Fibroblast of pulmonary artery (primary cell): ENCODE measurements around the gene CLSTN2.

Experiments
- DNase-seq: peaks from one replicate; pipeline ENCODE4 v3.0.0-alpha.2; 2010; ENCODE audit warnings: low read depth
- H3K4me3 ChIP-seq: replicated peaks from 2 replicates; pipeline ENCODE4 v1.5.1; 2011; ENCODE audit warnings: low read depth, mild to moderate bottlenecking, control low read depth, low read length, moderate library complexity
- TF ChIP-seq, protein P1 (sequence below): IDR thresholded peaks from 2 replicates; pipeline ENCODE4 v1.5.1; 2011; ENCODE audit warnings: mild to moderate bottlenecking, control low read depth, low read length, inconsistent platforms; ENCODE audit errors: missing control alignments

CLSTN2 gene

DNA sequence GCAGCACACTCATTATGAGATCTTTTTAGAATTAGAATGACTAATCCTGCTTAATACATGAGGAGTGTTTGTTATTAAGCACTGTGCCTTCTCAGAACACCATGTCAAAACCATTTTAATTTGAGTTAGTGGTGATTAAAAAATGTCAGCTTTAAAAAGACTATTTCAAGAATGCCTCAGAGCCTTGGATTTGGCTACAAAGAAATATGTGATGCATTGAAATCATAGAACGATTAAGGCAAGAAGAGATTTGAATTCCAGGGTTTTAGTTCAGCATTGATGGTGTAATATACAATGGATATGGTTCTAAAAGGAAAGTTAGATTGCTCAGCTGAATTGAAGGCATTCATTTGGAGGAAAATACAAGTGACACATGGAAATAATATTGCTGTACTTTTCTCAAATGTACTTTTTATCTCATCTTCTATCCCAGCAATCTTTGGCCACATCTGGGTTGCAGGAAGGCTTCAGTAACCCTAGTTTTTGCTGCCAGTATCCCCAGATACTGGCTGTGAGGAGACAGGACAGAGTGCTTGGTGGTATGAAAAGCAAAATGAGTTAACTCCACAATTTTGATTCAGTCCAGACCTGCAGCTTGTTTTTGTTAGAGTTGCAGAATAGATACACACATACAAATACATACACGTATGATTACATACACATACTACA lies 303.8 kb downstream of the CLSTN2 start:
- TF ChIP-seq, protein P1, sequence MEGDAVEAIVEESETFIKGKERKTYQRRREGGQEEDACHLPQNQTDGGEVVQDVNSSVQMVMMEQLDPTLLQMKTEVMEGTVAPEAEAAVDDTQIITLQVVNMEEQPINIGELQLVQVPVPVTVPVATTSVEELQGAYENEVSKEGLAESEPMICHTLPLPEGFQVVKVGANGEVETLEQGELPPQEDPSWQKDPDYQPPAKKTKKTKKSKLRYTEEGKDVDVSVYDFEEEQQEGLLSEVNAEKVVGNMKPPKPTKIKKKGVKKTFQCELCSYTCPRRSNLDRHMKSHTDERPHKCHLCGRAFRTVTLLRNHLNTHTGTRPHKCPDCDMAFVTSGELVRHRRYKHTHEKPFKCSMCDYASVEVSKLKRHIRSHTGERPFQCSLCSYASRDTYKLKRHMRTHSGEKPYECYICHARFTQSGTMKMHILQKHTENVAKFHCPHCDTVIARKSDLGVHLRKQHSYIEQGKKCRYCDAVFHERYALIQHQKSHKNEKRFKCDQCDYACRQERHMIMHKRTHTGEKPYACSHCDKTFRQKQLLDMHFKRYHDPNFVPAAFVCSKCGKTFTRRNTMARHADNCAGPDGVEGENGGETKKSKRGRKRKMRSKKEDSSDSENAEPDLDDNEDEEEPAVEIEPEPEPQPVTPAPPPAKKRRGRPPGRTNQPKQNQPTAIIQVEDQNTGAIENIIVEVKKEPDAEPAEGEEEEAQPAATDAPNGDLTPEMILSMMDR = no peak
- H3K4me3 ChIP-seq = no peak overlapping the region
- no peak for DNase-seq

DNA sequence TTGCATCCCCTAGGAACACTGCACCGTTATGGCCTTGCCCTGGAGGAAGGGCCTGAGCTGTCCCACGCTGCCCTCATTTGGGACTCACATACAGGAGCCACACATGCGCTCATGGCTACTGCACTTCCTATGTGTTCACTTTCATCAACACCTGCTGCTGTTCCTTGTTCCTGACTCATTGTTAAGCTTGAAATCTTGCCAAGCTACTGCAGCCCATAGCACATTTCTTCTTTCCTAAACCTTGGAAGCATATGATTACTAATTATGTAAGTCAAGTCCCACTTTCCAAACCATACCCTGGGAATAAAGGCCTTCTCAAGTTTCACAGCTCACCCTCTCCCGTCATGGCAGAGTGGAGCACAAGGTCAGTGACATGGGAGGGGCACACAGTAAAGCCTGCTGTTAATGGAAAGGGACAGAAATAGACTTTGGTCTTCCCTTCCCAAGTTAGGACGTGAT lies 307.9 kb downstream of the CLSTN2 start:
- no peak for DNase-seq
- no peak overlapping the region for H3K4me3 ChIP-seq
- TF ChIP-seq, protein P1 = no peak

DNA sequence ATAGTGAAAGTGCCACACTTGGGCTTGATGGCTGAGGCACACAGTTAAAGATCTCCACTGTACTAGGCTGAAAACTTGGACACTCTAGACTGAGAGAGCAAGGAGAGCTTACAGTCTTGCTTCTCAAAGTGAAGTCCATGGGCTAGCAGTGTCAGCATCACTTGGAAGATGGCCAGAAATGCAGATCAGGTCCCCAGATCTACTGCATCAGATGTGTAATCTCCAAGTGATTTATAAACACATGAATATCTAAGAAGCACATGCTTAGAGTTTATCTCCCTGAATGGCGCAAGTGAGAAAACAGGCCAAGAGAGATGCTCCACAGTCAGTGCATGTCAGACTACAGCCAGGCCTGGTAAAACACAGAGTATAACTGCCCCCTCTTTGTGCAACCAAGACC lies 308.6 kb downstream of the CLSTN2 start:
- DNase-seq = no peak
- TF ChIP-seq, protein P1 = no peak
- H3K4me3 ChIP-seq = no peak overlapping the region

DNA sequence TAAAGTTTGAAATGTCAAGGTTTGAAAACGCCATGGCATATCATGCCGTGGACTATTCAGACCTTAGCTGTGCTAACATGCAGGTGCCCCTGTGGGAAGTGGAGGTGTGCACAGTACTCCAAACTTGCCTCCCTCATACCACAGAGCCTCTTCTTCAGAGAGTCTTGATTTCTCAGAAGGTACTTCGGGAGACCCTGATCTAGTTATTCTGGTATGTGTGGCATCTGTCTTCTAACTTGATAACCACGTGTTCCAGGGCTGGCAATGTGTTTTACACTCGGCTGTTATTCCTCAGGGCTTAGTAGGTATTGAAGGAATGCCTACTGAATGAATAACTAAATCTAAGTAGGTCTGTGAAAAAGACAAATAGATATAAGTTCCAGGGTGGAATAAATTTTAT lies 309.9 kb downstream of the CLSTN2 start:
- no peak overlapping the region for H3K4me3 ChIP-seq
- DNase-seq = no peak
- TF ChIP-seq, protein P1 = no peak

DNA sequence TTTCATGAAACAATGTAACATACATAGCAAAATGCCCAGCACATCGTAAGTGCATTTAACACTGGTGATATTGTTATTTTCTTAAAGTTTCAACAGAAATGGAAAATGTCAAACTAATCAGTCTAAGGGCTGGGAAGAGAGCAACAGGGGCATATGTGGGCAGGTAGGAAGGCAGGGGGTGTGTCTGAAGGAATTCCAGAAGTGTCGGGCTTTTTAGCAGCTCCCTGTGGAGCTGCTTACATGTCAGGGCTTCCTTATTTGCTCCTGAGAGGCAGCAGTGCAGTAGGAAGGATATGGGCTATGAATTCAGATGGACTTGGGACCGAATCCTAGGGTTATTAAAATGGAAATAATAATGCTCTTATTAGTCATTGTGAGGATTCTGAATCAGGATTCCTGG lies 311.6 kb downstream of the CLSTN2 start:
- no peak overlapping the region for H3K4me3 ChIP-seq
- TF ChIP-seq, protein P1 = no peak
- DNase-seq = no peak

DNA sequence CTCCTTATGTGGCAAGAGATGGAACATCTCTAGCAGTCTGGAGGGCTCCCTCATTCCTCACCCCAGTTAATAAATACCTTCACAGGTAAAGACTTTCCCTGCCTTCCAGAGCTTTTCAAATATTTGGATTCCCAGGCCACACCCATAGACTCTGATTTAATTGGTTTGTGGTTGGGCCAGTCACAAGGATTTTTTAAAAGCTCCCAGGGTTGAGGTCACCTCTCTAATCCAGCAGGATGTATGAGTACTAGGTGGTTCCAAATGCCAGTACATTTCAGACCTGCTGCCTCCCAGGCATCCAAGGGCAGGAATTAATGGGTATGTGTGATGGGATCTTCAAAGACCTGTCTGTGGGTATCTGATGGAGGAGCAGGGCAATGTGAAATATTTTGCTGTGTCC lies 312.8 kb downstream of the CLSTN2 start:
- H3K4me3 ChIP-seq = no peak overlapping the region
- DNase-seq = no peak
- TF ChIP-seq, protein P1 = no peak

DNA sequence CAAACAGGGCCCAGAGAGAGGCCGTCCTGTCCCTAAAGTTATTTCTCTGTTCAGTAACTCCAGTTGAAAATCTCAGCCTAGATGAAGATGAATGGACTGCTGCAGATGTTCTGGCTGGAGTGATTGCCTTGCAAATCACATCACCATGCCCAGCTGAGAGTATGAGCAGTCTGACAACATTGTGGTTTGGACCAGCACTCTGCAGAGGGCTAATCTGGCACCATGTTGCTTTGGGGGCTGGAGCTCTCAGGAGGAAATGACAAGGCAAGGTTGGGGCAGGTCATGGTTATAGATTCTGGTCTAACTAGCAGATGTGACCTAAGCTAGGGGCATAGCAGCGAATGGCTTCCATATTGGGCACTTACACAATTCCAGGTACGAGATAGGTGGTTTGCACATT lies 314.2 kb downstream of the CLSTN2 start:
- TF ChIP-seq, protein P1 = no peak
- no peak overlapping the region for H3K4me3 ChIP-seq
- no peak for DNase-seq
